IMR-90 (cell line): ENCODE measurements around the gene ZNF346. TPM values are rescaled to one million over a fixed set of nuclear protein-coding genes. Genes with fewer than 3 reads are reported as not detected.
A peak's percentile ranks its signal among the peaks of the same experiment; 100 is the strongest.

Source experiments
- ATAC-seq: fragments of 200-7000 bp; cut with Tn5 transposase; 2 replicates; pipeline ENCODE4 v1.9.1; 2020; ENCODE audit warnings: low read depth, mild to moderate bottlenecking, moderate library complexity
- BruUV-seq: library from RNA; stranded (reverse); fragments of 400-500 nt; replicated peaks from 2 replicates; lab custom pipeline; 2021; lab: Mats Ljungman, UMichigan
- CTCF ChIA-PET: fragments of 300-600 bp; formaldehyde crosslinking; extraction: SDS; loops from one replicate; lab custom pipeline; 2021; ENCODE audit warnings: antibody characterized with exemption; lab: Yijun Ruan, JAX
- POLR2A ChIA-PET: fragments of 300-600 bp; sonication (Branson Sonifier 250); formaldehyde crosslinking; loops from one replicate; lab custom pipeline; 2022; ENCODE audit warnings: antibody characterized with exemption; ENCODE audit not compliant: unreplicated experiment; lab: Charles Lee
- DNase-seq: peaks from one replicate; pipeline ENCODE4 v3.0.0; 2013
- H2AFZ ChIP-seq: replicated peaks from 2 replicates; pipeline ENCODE3; 2013; ENCODE audit warnings: low read length, mild to moderate bottlenecking; ENCODE audit not compliant: poor library complexity
- H2AK5ac ChIP-seq: 2 replicates; pipeline ENCODE4 v1.6.1; 2013; ENCODE audit warnings: low read depth, low read length, inconsistent platforms
- H2AK9ac ChIP-seq: replicated peaks from 2 replicates; pipeline ENCODE3; 2013; ENCODE audit warnings: mild to moderate bottlenecking, low read depth, low read length, moderate library complexity; ENCODE audit not compliant: poor library complexity
- H2BK120ac ChIP-seq: 2 replicates; pipeline ENCODE4 v1.6.1; 2013; ENCODE audit warnings: low read depth, low read length, inconsistent platforms
- H2BK15ac ChIP-seq: 3 replicates; pipeline ENCODE4 v1.6.1; 2013; ENCODE audit warnings: low read depth, low read length, inconsistent platforms
- H2BK20ac ChIP-seq: 2 replicates; pipeline ENCODE4 v1.6.1; 2013; ENCODE audit warnings: low read depth, mild to moderate bottlenecking, inconsistent platforms, low read length, moderate library complexity
- H2BK5ac ChIP-seq: 2 replicates; pipeline ENCODE4 v1.6.1; 2013; ENCODE audit warnings: mild to moderate bottlenecking, low read depth, low read length, inconsistent platforms; ENCODE audit not compliant: poor library complexity, severe bottlenecking
- H3K14ac ChIP-seq: replicated peaks from 2 replicates; pipeline ENCODE4 v1.6.1; 2013; ENCODE audit warnings: low read depth, low read length, inconsistent platforms
- H3K18ac ChIP-seq: 2 replicates; pipeline ENCODE4 v1.6.1; 2013; ENCODE audit warnings: low read depth, low read length, control low read depth
- H3K23ac ChIP-seq: 2 replicates; pipeline ENCODE4 v1.6.1; 2013; ENCODE audit warnings: low read depth, low read length, inconsistent platforms
- H3K27ac ChIP-seq: 2 replicates; pipeline ENCODE4 v1.5.1; 2013; ENCODE audit warnings: mild to moderate bottlenecking, control low read depth, low read length; ENCODE audit not compliant: insufficient read depth
- H3K27me3 ChIP-seq: 2 replicates; pipeline ENCODE4 v1.6.1; 2013; ENCODE audit warnings: low read length; ENCODE audit not compliant: control insufficient read depth, insufficient read depth
- H3K36me3 ChIP-seq: 2 replicates; pipeline ENCODE4 v1.6.1; 2013; ENCODE audit warnings: low read length, mixed read lengths; ENCODE audit not compliant: control insufficient read depth, insufficient read depth
- H3K4ac ChIP-seq: 2 replicates; pipeline ENCODE4 v1.6.1; 2013; ENCODE audit warnings: low read depth, low read length, inconsistent platforms
- H3K4me1 ChIP-seq: 2 replicates; pipeline ENCODE4 v1.6.1; 2013; ENCODE audit warnings: low read length, mixed read lengths; ENCODE audit not compliant: control insufficient read depth, insufficient read depth
- H3K4me2 ChIP-seq: 2 replicates; pipeline ENCODE4 v1.6.1; 2013; ENCODE audit warnings: low read depth, mild to moderate bottlenecking, control low read depth, low read length, moderate library complexity
- H3K4me3 ChIP-seq: 2 replicates; pipeline ENCODE4 v1.5.1; 2013; ENCODE audit warnings: low read depth, mild to moderate bottlenecking, control low read depth, low read length, moderate library complexity; ENCODE audit not compliant: insufficient read depth
- H3K56ac ChIP-seq: 2 replicates; pipeline ENCODE4 v1.6.1; 2013; ENCODE audit warnings: low read length, inconsistent platforms; ENCODE audit not compliant: insufficient read depth; ENCODE audit errors: extremely low read depth
- H3K79me1 ChIP-seq, 2 experiments: 2 replicates each; pipeline ENCODE4 v1.6.1; 2013; ENCODE audit warnings: low read length in 2 of 2, inconsistent platforms in 1 of 2, low read depth in 1 of 2
- H3K9ac ChIP-seq: 2 replicates; pipeline ENCODE4 v1.6.1; 2013; ENCODE audit warnings: low read depth, low read length, control low read depth
- H3K9me1 ChIP-seq: 2 replicates; pipeline ENCODE4 v1.6.1; 2013; ENCODE audit warnings: low read length, inconsistent platforms; ENCODE audit not compliant: insufficient read depth
- H3K9me3 ChIP-seq: 2 replicates; pipeline ENCODE4 v1.6.1; 2013; ENCODE audit warnings: low read length; ENCODE audit not compliant: control insufficient read depth, insufficient read depth
- H4K20me1 ChIP-seq: 2 replicates; pipeline ENCODE4 v1.6.1; 2013; ENCODE audit warnings: low read length, inconsistent platforms; ENCODE audit not compliant: insufficient read depth
- H4K5ac ChIP-seq: 2 replicates; pipeline ENCODE4 v1.6.1; 2013; ENCODE audit warnings: mild to moderate bottlenecking, low read depth, low read length, control low read depth
- H4K8ac ChIP-seq, 2 experiments: 2 replicates each; pipeline ENCODE4 v1.6.1; 2013; ENCODE audit warnings: low read depth in 2 of 2, low read length in 2 of 2, control low read depth in 1 of 2, inconsistent platforms in 1 of 2
- H4K91ac ChIP-seq: 2 replicates; pipeline ENCODE4 v1.6.1; 2013; ENCODE audit warnings: low read depth, low read length, inconsistent platforms; ENCODE audit not compliant: insufficient read depth
- BHLHE40 ChIP-seq: fragments of 150-350 bp; IDR thresholded peaks from 2 replicates; pipeline ENCODE4 v1.6.1; 2016; ENCODE audit warnings: mild to moderate bottlenecking, low read depth, low read length
- CEBPB ChIP-seq: IDR thresholded peaks from 2 replicates; pipeline ENCODE4 v1.6.1; 2012; ENCODE audit warnings: low read depth, low read length, improper control_type of control experiment
- CHD1 ChIP-seq: IDR thresholded peaks from 2 replicates; pipeline ENCODE4 v1.6.1; 2012; ENCODE audit warnings: low read depth, low read length, improper control_type of control experiment
- ELK1 ChIP-seq: fragments of 150-350 bp; IDR thresholded peaks from 2 replicates; pipeline ENCODE4 v1.6.1; 2016; ENCODE audit warnings: low read depth, mild to moderate bottlenecking, low read length, moderate library complexity, borderline replicate concordance
- FOS ChIP-seq: fragments of 150-350 bp; IDR thresholded peaks from 2 replicates; pipeline ENCODE4 v1.6.1; 2016; ENCODE audit warnings: low read depth, low read length
- MAFK ChIP-seq: IDR thresholded peaks from 2 replicates; pipeline ENCODE4 v1.6.1; 2012; ENCODE audit warnings: low read depth, low read length, improper control_type of control experiment
- MAZ ChIP-seq: IDR thresholded peaks from 2 replicates; pipeline ENCODE4 v1.6.1; 2012; ENCODE audit warnings: low read depth, mild to moderate bottlenecking, low read length, improper control_type of control experiment, moderate library complexity, borderline replicate concordance
- MXI1 ChIP-seq: IDR thresholded peaks from 2 replicates; pipeline ENCODE4 v1.6.1; 2012; ENCODE audit warnings: low read depth, mild to moderate bottlenecking, low read length, moderate library complexity, borderline replicate concordance
- NFE2L2 ChIP-seq: fragments of 150-350 bp; IDR thresholded peaks from 2 replicates; pipeline ENCODE4 v1.6.1; 2016; ENCODE audit warnings: low read depth, mild to moderate bottlenecking, low read length
- POLR2A ChIP-seq: IDR thresholded peaks from 2 replicates; pipeline ENCODE4 v1.6.1; 2012; ENCODE audit warnings: mild to moderate bottlenecking, low read depth, low read length
- RAD21 ChIP-seq: IDR thresholded peaks from 2 replicates; pipeline ENCODE4 v1.6.1; 2012; ENCODE audit warnings: low read length, improper control_type of control experiment
- RCOR1 ChIP-seq: IDR thresholded peaks from 2 replicates; pipeline ENCODE4 v1.6.1; 2012; ENCODE audit warnings: mild to moderate bottlenecking, low read length, improper control_type of control experiment; ENCODE audit not compliant: insufficient replicate concordance
- RFX5 ChIP-seq: IDR thresholded peaks from 2 replicates; pipeline ENCODE4 v1.8.0; 2012; ENCODE audit warnings: low read depth, mild to moderate bottlenecking, low read length, moderate library complexity
- SMC3 ChIP-seq: fragments of 150-350 bp; IDR thresholded peaks from 2 replicates; pipeline ENCODE4 v1.6.1; 2016; ENCODE audit warnings: low read depth, mild to moderate bottlenecking, antibody characterized with exemption, low read length, moderate library complexity
- USF2 ChIP-seq: fragments of 150-350 bp; IDR thresholded peaks from 2 replicates; pipeline ENCODE4 v1.6.1; 2017; ENCODE audit warnings: mild to moderate bottlenecking, antibody characterized with exemption, low read length, low read depth
- WGBS, 2 experiments: methylation state at CpG; one replicate each; pipeline versions ENCODE4 v1.1.5 to v1.1.7; 2013; ENCODE audit warnings: missing lambda C conversion rate in 2 of 2; ENCODE audit not compliant: insufficient read length in 1 of 2; ENCODE audit errors: extremely low coverage in 2 of 2; 5-methylcytosine and 5-hydroxymethylcytosine counted together
- dilution Hi-C: fragments of 300-500 bp; cut with HindIII; formaldehyde crosslinking; loops from one replicate; pipeline ENCODE4 v1.14.3; 2018; ENCODE audit warnings: low sequenced_read_pairs; ENCODE audit not compliant: unreplicated experiment
- in situ Hi-C: fragments of 300-500 bp; cut with MboI; formaldehyde crosslinking; loops from 3 replicates; pipeline ENCODE4 v1.14.3; 2019; ENCODE audit warnings: low sequenced_read_pairs, inconsistent platforms, mixed read lengths
- intact Hi-C: fragments of 100-400 bp; cut with micrococcal nuclease; formaldehyde crosslinking; loops from 2 replicates; pipeline ENCODE4 v1.10.0; 2022
- polyA plus RNA-seq, 3 experiments: library from polyadenylated mRNA; depleted of rRNA; stranded (reverse); fragments of >200 nt; gene quantifications; 2 replicates each; pipeline ENCODE4 v1.2.3, GENCODE V29; 2012; ENCODE audit warnings: low replicate concordance in 1 of 3
- total RNA-seq: library from RNA; depleted of rRNA; stranded (reverse); fragments of >200 nt; gene quantifications from 2 replicates; pipeline ENCODE4 v1.2.3, GENCODE V29; 2012
- TF ChIP-seq, protein P1 (sequence below): conservative IDR thresholded peaks from 2 replicates; pipeline ENCODE4 v1.5.1; 2012; ENCODE audit warnings: mild to moderate bottlenecking, low read depth, low read length, improper control_type of control experiment

Gene ZNF346
- total and polyA plus RNA-seq, 2 of the 4 experiments (the other 2 are of a cell fraction) = 15.1 to 17.0 TPM

GRCh38 chr5:177049285-177049684 lies 26.8 kb downstream of the ZNF346 start:
- no peak overlapping the region for H2AK5ac ChIP-seq
- no peaks in the 10 kb centered on the region for H3K27me3 ChIP-seq
- H2BK20ac ChIP-seq = no peak overlapping the region
- no peak overlapping the region for H4K8ac ChIP-seq
- in situ Hi-C loops (no loop called here), intact Hi-C loops (no loop called here), dilution Hi-C loops (no loop called here)
- POLR2A ChIA-PET = no interaction called here
- H3K56ac ChIP-seq = no peak overlapping the region
- H3K9me3 ChIP-seq = no peaks in the 10 kb centered on the region
- no peaks in the 10 kb centered on the region for H3K9me1 ChIP-seq
- H4K20me1 ChIP-seq = no peaks in the 10 kb centered on the region
- BruUV-seq = no TSS peak
- H3K4me1 ChIP-seq = no peaks in the 10 kb centered on the region
- no peak overlapping the region for H3K18ac ChIP-seq
- TF ChIP-seq CEBPB (no peak), USF2 (no peak), FOS (no peak), BHLHE40 (no peak), MAZ (no peak), POLR2A (no peak), MAFK (no peak), ELK1 (no peak), NFE2L2 (no peak), RFX5 (no peak), RCOR1 (no peak), CHD1 (no peak), MXI1 (no peak), RAD21 (no peak), SMC3 (no peak)
- TF ChIP-seq, protein P1, sequence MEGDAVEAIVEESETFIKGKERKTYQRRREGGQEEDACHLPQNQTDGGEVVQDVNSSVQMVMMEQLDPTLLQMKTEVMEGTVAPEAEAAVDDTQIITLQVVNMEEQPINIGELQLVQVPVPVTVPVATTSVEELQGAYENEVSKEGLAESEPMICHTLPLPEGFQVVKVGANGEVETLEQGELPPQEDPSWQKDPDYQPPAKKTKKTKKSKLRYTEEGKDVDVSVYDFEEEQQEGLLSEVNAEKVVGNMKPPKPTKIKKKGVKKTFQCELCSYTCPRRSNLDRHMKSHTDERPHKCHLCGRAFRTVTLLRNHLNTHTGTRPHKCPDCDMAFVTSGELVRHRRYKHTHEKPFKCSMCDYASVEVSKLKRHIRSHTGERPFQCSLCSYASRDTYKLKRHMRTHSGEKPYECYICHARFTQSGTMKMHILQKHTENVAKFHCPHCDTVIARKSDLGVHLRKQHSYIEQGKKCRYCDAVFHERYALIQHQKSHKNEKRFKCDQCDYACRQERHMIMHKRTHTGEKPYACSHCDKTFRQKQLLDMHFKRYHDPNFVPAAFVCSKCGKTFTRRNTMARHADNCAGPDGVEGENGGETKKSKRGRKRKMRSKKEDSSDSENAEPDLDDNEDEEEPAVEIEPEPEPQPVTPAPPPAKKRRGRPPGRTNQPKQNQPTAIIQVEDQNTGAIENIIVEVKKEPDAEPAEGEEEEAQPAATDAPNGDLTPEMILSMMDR = no peak
- H2AFZ ChIP-seq = no peak overlapping the region
- 98% methylated on average over 5 of the region's 5 CpGs; no CpG with 5 or more reads in 1 of the 2 experiments for WGBS, 2 experiments
- H4K5ac ChIP-seq = no peak overlapping the region
- CTCF ChIA-PET = no interaction called here
- H3K4me3 ChIP-seq = no peak overlapping the region
- H2BK120ac ChIP-seq = no peak overlapping the region
- H3K4me2 ChIP-seq = no peak overlapping the region
- peak overlapping the region; percentile 70 for H2AK9ac ChIP-seq
- no peaks in the 10 kb centered on the region; a peak in 1 of 4 replicates for H3K79me1 ChIP-seq
- no peak overlapping the region for H4K91ac ChIP-seq
- H2BK5ac ChIP-seq = no peak overlapping the region
- DNase-seq (no peak), ATAC-seq (no peak)
- H3K23ac ChIP-seq = no peak overlapping the region
- no peak overlapping the region for H2BK15ac ChIP-seq
- H3K36me3 ChIP-seq = peaks cover 32% of the 10 kb centered on the region
- H3K27ac ChIP-seq = no peak overlapping the region
- no peak overlapping the region for H3K4ac ChIP-seq
- no peak overlapping the region for H3K14ac ChIP-seq
- no peak overlapping the region for H3K9ac ChIP-seq
